Panc1 (cell line): ENCODE results near the gene SLC25A38. TPM values are rescaled to one million over a fixed set of nuclear protein-coding genes. Genes with fewer than 3 reads are reported as not detected.

Source experiments
- ATAC-seq: fragments of 200-7000 bp; cut with Tn5 transposase; 2 replicates; pipeline ENCODE4 v1.9.1; 2020; ENCODE audit warnings: mild to moderate bottlenecking, moderate library complexity
- BruUV-seq: library from RNA; stranded (reverse); fragments of 400-500 nt; replicated peaks from 2 replicates; lab custom pipeline; 2021; lab: Mats Ljungman, UMichigan
- CTCF ChIA-PET: fragments of 300-600 bp; sonication (Branson Sonifier 250); formaldehyde crosslinking; loops from one replicate; lab custom pipeline; 2022; ENCODE audit warnings: antibody characterized with exemption; lab: Charles Lee
- POLR2A ChIA-PET: fragments of 300-600 bp; sonication (Branson Sonifier 250); formaldehyde crosslinking; loops from one replicate; lab custom pipeline; 2022; ENCODE audit warnings: antibody characterized with exemption; lab: Charles Lee
- DNase-seq: peaks from one replicate; pipeline ENCODE4 v3.0.0-alpha.2; 2010; ENCODE audit warnings: low read depth, low spot score
- H3K27ac ChIP-seq: 2 replicates; pipeline ENCODE4 v1.5.1; 2011; ENCODE audit warnings: mild to moderate bottlenecking, low read length, inconsistent platforms
- H3K27me3 ChIP-seq: fragments of 200-500 bp; sonication (Bioruptor generic); 2 replicates; pipeline ENCODE4 v1.6.0; 2014; ENCODE audit warnings: low read length, inconsistent platforms; ENCODE audit not compliant: control insufficient read depth, insufficient read depth
- H3K36me3 ChIP-seq: fragments of 200-500 bp; sonication (Bioruptor generic); 2 replicates; pipeline ENCODE4 v1.5.1; 2014; ENCODE audit warnings: inconsistent platforms, mild to moderate bottlenecking, low read length, moderate library complexity; ENCODE audit not compliant: control insufficient read depth, insufficient read depth
- H3K4me1 ChIP-seq: 2 replicates; pipeline ENCODE4 v1.5.1; 2011; ENCODE audit warnings: inconsistent platforms, mild to moderate bottlenecking, low read length, moderate library complexity; ENCODE audit not compliant: control insufficient read depth, insufficient read depth
- H3K4me3 ChIP-seq, 2 experiments: 2 replicates each; pipeline ENCODE4 v1.5.1; 2011 to 2012; ENCODE audit warnings: low read depth in 2 of 2, low read length in 2 of 2, mild to moderate bottlenecking in 2 of 2, inconsistent platforms in 1 of 2, moderate library complexity in 1 of 2
- H3K9me3 ChIP-seq: fragments of 200-500 bp; sonication (Bioruptor generic); 2 replicates; pipeline ENCODE4 v1.5.1; 2014; ENCODE audit warnings: low read depth, mild to moderate bottlenecking, inconsistent platforms, low read length, moderate library complexity; ENCODE audit not compliant: control insufficient read depth, insufficient read depth
- CTCF ChIP-seq: fragments of 450-650 bp; IDR thresholded peaks from 2 replicates; pipeline ENCODE4 v1.5.1; 2017; ENCODE audit warnings: mild to moderate bottlenecking
- POLR2AphosphoS5 ChIP-seq: IDR thresholded peaks from 2 replicates; pipeline ENCODE4 v1.6.1; 2012; ENCODE audit warnings: mild to moderate bottlenecking, low read depth, low read length, moderate library complexity
- REST ChIP-seq, 2 experiments: IDR thresholded peaks; 2 replicates each; pipeline ENCODE4 v1.6.1; 2011 to 2012; ENCODE audit warnings: low read depth in 2 of 2, control low read depth in 1 of 2, low read length in 1 of 2, mild to moderate bottlenecking in 1 of 2, moderate library complexity in 1 of 2; ENCODE audit not compliant: insufficient read depth in 1 of 2
- SIN3A ChIP-seq: IDR thresholded peaks from 2 replicates; pipeline ENCODE4 v1.6.1; 2012; ENCODE audit warnings: low read depth, mild to moderate bottlenecking, low read length, moderate library complexity, borderline replicate concordance; ENCODE audit not compliant: insufficient read depth
- TCF7L2 ChIP-seq: IDR thresholded peaks from 2 replicates; pipeline ENCODE4 v1.6.1; 2011; ENCODE audit warnings: mild to moderate bottlenecking, low read depth, low read length, inconsistent platforms
- in situ Hi-C: cut with HindIII; loops from 2 replicates; pipeline ENCODE4 v1.10.0; 2016; ENCODE audit warnings: low sequenced_read_pairs, low pct_unique_long_range_greater_than_20kb
- intact Hi-C: fragments of 100-400 bp; cut with micrococcal nuclease; formaldehyde crosslinking; loops from one replicate; pipeline ENCODE4 v1.10.0; 2022; ENCODE audit not compliant: unreplicated experiment
- total RNA-seq: library from RNA; stranded (reverse); gene quantifications from one replicate; pipeline ENCODE4 v1.2.1, GENCODE V29; 2021; ENCODE audit not compliant: unreplicated experiment

The SLC25A38 gene
- total RNA-seq, 1 experiment from 2014 or later: 21.5 TPM

DNA sequence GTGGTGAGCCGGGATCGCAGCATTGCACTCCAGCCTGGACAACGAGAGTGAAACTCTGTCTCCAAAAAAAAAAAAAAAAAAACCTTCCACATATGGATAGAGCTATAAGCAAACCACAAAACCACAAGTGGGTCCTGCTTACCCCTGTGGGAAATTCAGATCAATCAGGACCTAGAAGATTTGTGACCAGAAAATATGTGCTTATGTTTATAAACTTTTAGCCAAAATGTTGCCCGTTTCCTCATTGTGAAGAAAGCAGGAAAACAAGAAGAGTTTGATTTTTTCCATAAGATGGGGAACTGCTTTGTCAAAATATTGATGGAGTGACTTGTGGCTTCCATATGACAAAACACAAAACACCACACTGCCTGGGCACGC, 3.4 kb upstream of the SLC25A38 start:
- Histone ChIP-seq H3K4me3 (no peak overlapping the region), H3K27ac (no peak overlapping the region), H3K9me3 (no peaks in the 10 kb centered on the region), H3K4me1 (peaks cover 8% of the 10 kb centered on the region), H3K27me3 (no peaks in the 10 kb centered on the region), H3K36me3 (no peaks in the 10 kb centered on the region; the same call in 1 of the 2 replicates)
- DNase-seq: no peak
- ATAC-seq: no peak
- intact Hi-C loops (loop anchor here (10.0 kb wide), 2 partner anchors 85 to 185 kb away; partner anchors contain the start of gene XIRP1), in situ Hi-C loops (no loop called here)
- no peak for TF ChIP-seq POLR2AphosphoS5
- no peak for TF ChIP-seq TCF7L2
- no peak for TF ChIP-seq REST (IDR thresholded peaks at IDR 0.05; ENCODE audit: insufficient read depth in 1 of 2, low read depth in 2 of 2, low read length in 1 of 2)
- TF ChIP-seq CTCF: no peak
- POLR2A ChIA-PET: no interaction called here
- BruUV-seq: no TSS peak
- CTCF ChIA-PET: no interaction called here

GRCh38 chr3:39381432-39381831, 1.7 kb upstream of the SLC25A38 start:
- CTCF ChIA-PET: no interaction called here
- TF ChIP-seq REST (IDR thresholded peaks at IDR 0.05; ENCODE audit: insufficient read depth in 1 of 2, low read depth in 2 of 2, low read length in 1 of 2): no peak
- no peak for TF ChIP-seq CTCF
- TF ChIP-seq SIN3A: no peak
- TF ChIP-seq POLR2AphosphoS5: no peak
- TF ChIP-seq TCF7L2: no peak
- POLR2A ChIA-PET: no interaction called here
- no peaks in the 10 kb centered on the region; the same call in 1 of the 2 replicates for H3K36me3 ChIP-seq
- H3K27me3 ChIP-seq: no peaks in the 10 kb centered on the region
- no peak overlapping the region for H3K4me3 ChIP-seq
- H3K4me1 ChIP-seq: peaks cover 14% of the 10 kb centered on the region
- H3K27ac ChIP-seq: no peak overlapping the region
- BruUV-seq: no TSS peak
- no peak for DNase-seq
- H3K9me3 ChIP-seq: no peaks in the 10 kb centered on the region
- intact Hi-C loops: no loop called here
- ATAC-seq: no peak
- in situ Hi-C loops: no loop called here
